Mesendoderm (in vitro differentiated cells): ENCODE results near the gene STRIT1.
A peak's percentile ranks its signal among the peaks of the same experiment; 100 is the strongest.

ENCODE experiments used
- DNase-seq: peaks from one replicate; pipeline ENCODE4 v3.0.0; 2013
- H2AK5ac ChIP-seq: 2 replicates; pipeline ENCODE4 v1.6.1; 2013; ENCODE audit warnings: low read length, inconsistent platforms
- H2BK120ac ChIP-seq: 2 replicates; pipeline ENCODE4 v1.6.1; 2013; ENCODE audit warnings: low read depth, mild to moderate bottlenecking, low read length, moderate library complexity, mixed read lengths
- H2BK15ac ChIP-seq: replicated peaks from 2 replicates; pipeline ENCODE4 v1.6.1; 2013; ENCODE audit warnings: low read depth, mild to moderate bottlenecking, moderate library complexity
- H2BK5ac ChIP-seq: 2 replicates; pipeline ENCODE4 v1.6.1; 2013; ENCODE audit warnings: low read length, inconsistent platforms
- H3K18ac ChIP-seq: 2 replicates; pipeline ENCODE4 v1.6.1; 2013; ENCODE audit warnings: mild to moderate bottlenecking, low read length, mixed read lengths
- H3K23ac ChIP-seq: one replicate; pipeline ENCODE4 v1.6.1; 2013; ENCODE audit warnings: low read length
- H3K27ac ChIP-seq: 2 replicates; pipeline ENCODE4 v1.5.1; 2013; ENCODE audit warnings: low read depth, mild to moderate bottlenecking, inconsistent platforms, low read length, moderate library complexity
- H3K27me3 ChIP-seq: 2 replicates; pipeline ENCODE4 v1.6.1; 2013; ENCODE audit warnings: low read length, control low read depth, mild to moderate bottlenecking, inconsistent platforms; ENCODE audit not compliant: insufficient read depth, poor library complexity
- H3K36me3 ChIP-seq: 2 replicates; pipeline ENCODE4 v1.6.1; 2013; ENCODE audit warnings: low read length, inconsistent platforms; ENCODE audit not compliant: control insufficient read depth, insufficient read depth
- H3K4ac ChIP-seq: one replicate; pipeline ENCODE4 v1.6.1; 2013; ENCODE audit warnings: low read depth, mild to moderate bottlenecking, low read length, moderate library complexity
- H3K4me1 ChIP-seq: 2 replicates; pipeline ENCODE4 v1.6.1; 2013; ENCODE audit warnings: low read depth, low read length, inconsistent platforms; ENCODE audit not compliant: control insufficient read depth
- H3K4me2 ChIP-seq: 2 replicates; pipeline ENCODE4 v1.6.1; 2013; ENCODE audit warnings: low read length
- H3K4me3 ChIP-seq: 2 replicates; pipeline ENCODE4 v1.5.1; 2013; ENCODE audit warnings: mild to moderate bottlenecking, low read length
- H3K56ac ChIP-seq: one replicate; pipeline ENCODE4 v1.6.1; 2013; ENCODE audit warnings: low read length
- H3K79me1 ChIP-seq: 2 replicates; pipeline ENCODE4 v1.6.1; 2013; ENCODE audit warnings: low read length, inconsistent platforms
- H3K79me2 ChIP-seq: 2 replicates; pipeline ENCODE4 v1.6.1; 2013; ENCODE audit warnings: mild to moderate bottlenecking, low read length; ENCODE audit not compliant: control insufficient read depth, insufficient read depth
- H3K9ac ChIP-seq: 2 replicates; pipeline ENCODE4 v1.6.1; 2013; ENCODE audit warnings: low read length, inconsistent platforms
- H4K5ac ChIP-seq: one replicate; pipeline ENCODE4 v1.6.1; 2013; ENCODE audit warnings: low read length
- H4K8ac ChIP-seq: one replicate; pipeline ENCODE4 v1.6.1; 2013; ENCODE audit warnings: low read depth, mild to moderate bottlenecking, control low read depth, low read length, moderate library complexity
- WGBS: extraction: QIAGEN DNeasy Blood & Tissue Kit; methylation state at CpG from one replicate; pipeline ENCODE4 v1.1.7; 2013; ENCODE audit warnings: low lambda C conversion rate, missing lambda C conversion rate; ENCODE audit not compliant: insufficient coverage; ENCODE audit errors: extremely low coverage; 5-methylcytosine and 5-hydroxymethylcytosine counted together

The STRIT1 gene

DNA sequence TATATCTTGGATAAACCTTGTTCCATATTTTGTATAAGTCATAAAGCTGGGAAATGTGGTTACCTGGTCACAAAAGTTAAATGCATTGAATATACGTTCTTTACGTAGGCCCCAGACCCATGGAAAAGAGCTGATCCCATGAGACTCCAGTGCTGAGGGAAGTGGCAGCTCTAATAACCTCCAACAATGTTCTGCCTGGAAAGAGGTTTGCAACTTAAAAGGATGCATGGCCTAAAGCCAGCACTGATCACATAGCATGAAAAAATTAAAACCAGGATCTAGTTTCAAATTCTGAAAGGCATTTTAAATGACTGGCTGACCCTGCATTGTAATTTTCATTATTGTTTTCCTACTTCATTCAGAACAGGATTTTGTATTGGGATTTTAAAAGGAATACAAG lies 27.9 kb upstream of the STRIT1 start:
- Histone ChIP-seq H2AK5ac (no peak overlapping the region), H3K4me3 (no peak overlapping the region), H3K4ac (no peak overlapping the region), H2BK5ac (no peak overlapping the region), H4K8ac (no peak overlapping the region), H2BK15ac (peak overlapping the region; percentile 19), H3K36me3 (no peaks in the 10 kb centered on the region), H3K9ac (no peak overlapping the region), H3K4me2 (no peak overlapping the region), H3K18ac (no peak overlapping the region), H3K23ac (no peak overlapping the region), H3K79me2 (no peaks in the 10 kb centered on the region), H3K56ac (no peak overlapping the region), H4K5ac (no peak overlapping the region), H3K27ac (no peak overlapping the region), H2BK120ac (no peak overlapping the region), H3K27me3 (no peaks in the 10 kb centered on the region), H3K4me1 (no peaks in the 10 kb centered on the region), H3K79me1 (no peaks in the 10 kb centered on the region)
- WGBS = no CpG with 5 or more reads among the region's 2 CpGs
- DNase-seq = no peak

- Histone ChIP-seq H3K4me2 (no peak overlapping the region), H3K4me3 (no peak overlapping the region), H2BK15ac (no peak overlapping the region), H3K27ac (no peak overlapping the region), H3K36me3 (no peaks in the 10 kb centered on the region), H3K27me3 (no peaks in the 10 kb centered on the region), H3K56ac (no peak overlapping the region), H3K4ac (no peak overlapping the region), H2BK5ac (no peak overlapping the region), H3K9ac (no peak overlapping the region), H3K79me1 (no peaks in the 10 kb centered on the region), H4K5ac (no peak overlapping the region), H3K79me2 (no peaks in the 10 kb centered on the region), H4K8ac (no peak overlapping the region), H2AK5ac (no peak overlapping the region), H2BK120ac (no peak overlapping the region), H3K23ac (no peak overlapping the region), H3K18ac (no peak overlapping the region), H3K4me1 (no peaks in the 10 kb centered on the region)
- DNase-seq = no peak
Measured at GRCh38 chr3:155320934-155321333, 27.5 kb upstream of the STRIT1 start.

DNA sequence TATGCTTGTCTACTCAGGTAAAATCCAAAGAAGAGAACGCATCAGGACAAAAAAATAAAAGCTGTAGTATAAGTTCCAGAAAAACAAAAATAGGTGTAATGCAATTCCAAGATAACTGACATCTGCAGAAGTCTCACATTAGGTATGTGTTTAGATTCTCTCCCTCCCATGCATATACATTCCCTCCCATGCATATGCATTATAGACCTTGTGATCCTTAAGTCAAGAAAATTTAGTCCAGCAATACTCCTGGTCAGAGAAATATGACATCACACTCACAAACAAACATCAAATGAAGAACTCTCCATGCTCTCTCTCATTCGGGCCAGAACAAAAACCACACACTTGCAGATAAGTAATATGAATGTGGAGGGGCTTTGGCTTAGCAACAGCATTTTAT lies 25.3 kb upstream of the STRIT1 start:
- no peak overlapping the region for H3K56ac ChIP-seq
- no peak overlapping the region for H3K4ac ChIP-seq
- DNase-seq = no peak
- H2BK15ac ChIP-seq = peak overlapping the region; percentile 74
- H3K9ac ChIP-seq = no peak overlapping the region
- no peaks in the 10 kb centered on the region for H3K79me2 ChIP-seq
- H2BK5ac ChIP-seq = no peak overlapping the region
- H3K36me3 ChIP-seq = no peaks in the 10 kb centered on the region
- no peak overlapping the region for H4K5ac ChIP-seq
- no peaks in the 10 kb centered on the region for H3K4me1 ChIP-seq
- H2BK120ac ChIP-seq = no peak overlapping the region
- no peak overlapping the region for H2AK5ac ChIP-seq
- H3K18ac ChIP-seq = no peak overlapping the region
- H3K4me2 ChIP-seq = no peak overlapping the region
- H3K4me3 ChIP-seq = no peak overlapping the region
- no CpG with 5 or more reads among the region's 2 CpGs for WGBS
- no peaks in the 10 kb centered on the region for H3K79me1 ChIP-seq
- no peaks in the 10 kb centered on the region for H3K27me3 ChIP-seq
- H3K23ac ChIP-seq = no peak overlapping the region
- H3K27ac ChIP-seq = no peak overlapping the region
- no peak overlapping the region for H4K8ac ChIP-seq

GRCh38 chr3:155317211-155317610 lies 23.7 kb upstream of the STRIT1 start:
- H3K23ac ChIP-seq = no peak overlapping the region
- no peak overlapping the region for H3K56ac ChIP-seq
- H2AK5ac ChIP-seq = no peak overlapping the region
- DNase-seq = no peak
- H2BK5ac ChIP-seq = no peak overlapping the region
- H3K18ac ChIP-seq = no peak overlapping the region
- no CpG with 5 or more reads among the region's 1 CpG for WGBS
- H3K4me1 ChIP-seq = no peaks in the 10 kb centered on the region
- H2BK15ac ChIP-seq = no peak overlapping the region
- no peak overlapping the region for H3K4me2 ChIP-seq
- H3K79me2 ChIP-seq = no peaks in the 10 kb centered on the region
- H4K8ac ChIP-seq = no peak overlapping the region
- H3K9ac ChIP-seq = no peak overlapping the region
- no peaks in the 10 kb centered on the region for H3K27me3 ChIP-seq
- no peak overlapping the region for H2BK120ac ChIP-seq
- H4K5ac ChIP-seq = no peak overlapping the region
- no peak overlapping the region for H3K4me3 ChIP-seq
- H3K27ac ChIP-seq = no peak overlapping the region
- H3K79me1 ChIP-seq = no peaks in the 10 kb centered on the region
- H3K4ac ChIP-seq = no peak overlapping the region
- no peaks in the 10 kb centered on the region for H3K36me3 ChIP-seq

DNA sequence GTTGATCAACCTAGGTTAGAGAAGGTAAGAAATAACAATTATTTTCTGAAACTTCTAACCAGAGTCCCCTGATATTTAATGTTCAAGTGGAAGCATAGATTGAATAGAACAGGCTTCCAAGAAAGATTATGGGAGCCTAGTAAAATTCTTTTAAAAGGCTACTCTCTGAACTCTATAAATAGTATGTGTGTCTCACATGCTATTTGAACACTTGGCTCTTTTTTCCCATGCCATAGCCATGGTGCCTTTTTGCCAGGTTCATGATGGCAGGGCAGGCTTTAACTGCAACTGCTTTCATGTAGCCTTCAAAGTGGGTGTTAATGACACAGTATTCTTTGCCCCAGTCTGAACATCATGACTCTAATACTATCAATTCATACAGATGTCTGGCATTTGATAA lies 22.9 kb upstream of the STRIT1 start:
- no peak overlapping the region for H3K27ac ChIP-seq
- no peak overlapping the region for H2BK5ac ChIP-seq
- H3K9ac ChIP-seq = no peak overlapping the region
- no peak overlapping the region for H3K18ac ChIP-seq
- no peaks in the 10 kb centered on the region for H3K27me3 ChIP-seq
- H3K79me2 ChIP-seq = no peaks in the 10 kb centered on the region
- H2BK120ac ChIP-seq = no peak overlapping the region
- no peak overlapping the region for H4K5ac ChIP-seq
- H3K79me1 ChIP-seq = no peaks in the 10 kb centered on the region
- DNase-seq = no peak
- H2BK15ac ChIP-seq = no peak overlapping the region
- H3K4me3 ChIP-seq = no peak overlapping the region
- H3K36me3 ChIP-seq = no peaks in the 10 kb centered on the region
- H3K23ac ChIP-seq = no peak overlapping the region
- H3K4me1 ChIP-seq = no peaks in the 10 kb centered on the region
- no peak overlapping the region for H3K4ac ChIP-seq
- H2AK5ac ChIP-seq = no peak overlapping the region
- H3K56ac ChIP-seq = no peak overlapping the region
- no peak overlapping the region for H3K4me2 ChIP-seq
- H4K8ac ChIP-seq = no peak overlapping the region

DNA sequence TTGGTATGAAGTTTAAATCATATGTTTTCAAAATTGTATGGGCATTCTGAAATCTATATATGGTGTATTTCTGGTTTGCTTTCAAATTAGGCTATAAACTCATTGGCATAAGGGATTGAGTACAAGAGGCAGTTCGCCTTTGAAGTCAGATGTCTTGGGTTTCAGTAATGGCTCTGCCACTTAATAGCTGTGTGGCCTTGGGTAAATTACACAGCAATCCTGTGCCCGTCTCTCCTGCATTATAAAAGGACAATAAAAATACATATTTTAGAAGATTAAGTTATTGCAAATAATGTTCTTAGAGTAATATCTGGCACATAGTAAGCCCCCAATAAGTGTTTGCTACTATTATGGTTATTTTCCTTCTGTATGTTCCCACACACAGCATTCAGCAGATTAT lies 20.4 kb upstream of the STRIT1 start:
- no peak overlapping the region for H3K4me2 ChIP-seq
- no peak overlapping the region for H3K23ac ChIP-seq
- peak overlapping the region; percentile 87 for H3K4ac ChIP-seq
- no peak overlapping the region for H3K56ac ChIP-seq
- WGBS = no CpG with 5 or more reads among the region's 2 CpGs
- H3K27me3 ChIP-seq = no peaks in the 10 kb centered on the region
- H4K8ac ChIP-seq = no peak overlapping the region
- no peak overlapping the region for H3K9ac ChIP-seq
- H3K4me1 ChIP-seq = no peaks in the 10 kb centered on the region
- no peak overlapping the region for H2BK5ac ChIP-seq
- no peak overlapping the region for H3K4me3 ChIP-seq
- H2BK15ac ChIP-seq = no peak overlapping the region
- no peaks in the 10 kb centered on the region for H3K79me1 ChIP-seq
- no peak overlapping the region for H2BK120ac ChIP-seq
- H3K18ac ChIP-seq = no peak overlapping the region
- no peak for DNase-seq
- no peak overlapping the region for H2AK5ac ChIP-seq
- no peaks in the 10 kb centered on the region for H3K36me3 ChIP-seq
- H4K5ac ChIP-seq = no peak overlapping the region
- H3K79me2 ChIP-seq = no peaks in the 10 kb centered on the region
- no peak overlapping the region for H3K27ac ChIP-seq
